Measurements from ENCODE around the gene TMEM207.

TMEM207 gene

GRCh38 chr3:190449801-190450200 lies at the start of gene TMEM207:
TSS of gene TMEM207 (minus strand) at chr3:190449901. CDS start at chr3:190449809, 92 bp downstream.
- Histone ChIP-seq H3K4me1 (ENCODE audit: insufficient read depth, low read length) (peaks cover 4% of the 10 kb centered on the region; the same call in 1 of the 2 replicates), H3K9me3 (ENCODE audit: control insufficient read depth, insufficient read depth, low read length) (no peaks in the 10 kb centered on the region), H3K9ac (ENCODE audit: low read depth, low read length) (no peak within 1 kb of the TSS), H3K36me3 (ENCODE audit: insufficient read depth, low read length) (no peaks in the 10 kb centered on the region)

- Histone ChIP-seq H3K36me3 (ENCODE audit: insufficient read depth, low read length) (no peaks in the 10 kb centered on the region), H3K9ac (ENCODE audit: low read depth, low read length) (no peak overlapping the region), H3K4me1 (ENCODE audit: insufficient read depth, low read length) (no peaks in the 10 kb centered on the region), H3K9me3 (ENCODE audit: control insufficient read depth, insufficient read depth, low read length) (no peaks in the 10 kb centered on the region)
These were observed 49.4 kb upstream of the TMEM207 start for GRCh38 chr3:190499122-190499521.

GRCh38 chr3:190498293-190498692 lies 48.6 kb upstream of the TMEM207 start:
- no peaks in the 10 kb centered on the region for H3K36me3 ChIP-seq (ENCODE audit: insufficient read depth, low read length)
- H3K9ac ChIP-seq (ENCODE audit: low read depth, low read length): no peak overlapping the region
- no peaks in the 10 kb centered on the region for H3K9me3 ChIP-seq (ENCODE audit: control insufficient read depth, insufficient read depth, low read length)
- H3K4me1 ChIP-seq (ENCODE audit: insufficient read depth, low read length): no peaks in the 10 kb centered on the region

- Histone ChIP-seq H3K36me3 (ENCODE audit: insufficient read depth, low read length) (no peaks in the 10 kb centered on the region), H3K9me3 (ENCODE audit: control insufficient read depth, insufficient read depth, low read length) (no peaks in the 10 kb centered on the region), H3K4me1 (ENCODE audit: insufficient read depth, low read length) (no peaks in the 10 kb centered on the region), H3K9ac (ENCODE audit: low read depth, low read length) (no peak overlapping the region)
These were observed 48.1 kb upstream of the TMEM207 start for GRCh38 chr3:190497811-190498210.

GRCh38 chr3:190496859-190497258 lies 47.2 kb upstream of the TMEM207 start:
- no peaks in the 10 kb centered on the region for H3K4me1 ChIP-seq (ENCODE audit: insufficient read depth, low read length)
- no peak overlapping the region for H3K9ac ChIP-seq (ENCODE audit: low read depth, low read length)
- H3K9me3 ChIP-seq (ENCODE audit: control insufficient read depth, insufficient read depth, low read length): no peaks in the 10 kb centered on the region
- no peaks in the 10 kb centered on the region for H3K36me3 ChIP-seq (ENCODE audit: insufficient read depth, low read length)

- Histone ChIP-seq H3K4me1 (ENCODE audit: insufficient read depth, low read length) (no peaks in the 10 kb centered on the region), H3K9ac (ENCODE audit: low read depth, low read length) (no peak overlapping the region), H3K36me3 (ENCODE audit: insufficient read depth, low read length) (no peaks in the 10 kb centered on the region), H3K9me3 (ENCODE audit: control insufficient read depth, insufficient read depth, low read length) (no peaks in the 10 kb centered on the region)
These were observed 46.1 kb upstream of the TMEM207 start for GRCh38 chr3:190495796-190496195.

- H3K4me1 ChIP-seq (ENCODE audit: insufficient read depth, low read length): no peaks in the 10 kb centered on the region
- H3K9ac ChIP-seq (ENCODE audit: low read depth, low read length): no peak overlapping the region
- H3K9me3 ChIP-seq (ENCODE audit: control insufficient read depth, insufficient read depth, low read length): no peaks in the 10 kb centered on the region
- H3K36me3 ChIP-seq (ENCODE audit: insufficient read depth, low read length): no peaks in the 10 kb centered on the region
These were observed 45.7 kb upstream of the TMEM207 start for GRCh38 chr3:190495354-190495753.

GRCh38 chr3:190494907-190495306 lies 45.2 kb upstream of the TMEM207 start:
- Histone ChIP-seq H3K9me3 (ENCODE audit: control insufficient read depth, insufficient read depth, low read length) (no peaks in the 10 kb centered on the region), H3K4me1 (ENCODE audit: insufficient read depth, low read length) (no peaks in the 10 kb centered on the region)

GRCh38 chr3:190492966-190493365 lies 43.3 kb upstream of the TMEM207 start:
- Histone ChIP-seq H3K4me1 (ENCODE audit: insufficient read depth, low read length) (no peaks in the 10 kb centered on the region; the same call in 1 of the 2 replicates), H3K9ac (ENCODE audit: low read depth, low read length) (no peak overlapping the region), H3K9me3 (ENCODE audit: control insufficient read depth, insufficient read depth, low read length) (no peaks in the 10 kb centered on the region), H3K36me3 (ENCODE audit: insufficient read depth, low read length) (no peaks in the 10 kb centered on the region)

More at GRCh38 chr3:190494907-190495306, 45.2 kb upstream of the TMEM207 start:
- no peak overlapping the region for H3K9ac ChIP-seq (ENCODE audit: low read depth, low read length)
- H3K36me3 ChIP-seq (ENCODE audit: insufficient read depth, low read length): no peaks in the 10 kb centered on the region

GRCh38 chr3:190492129-190492528 lies 42.4 kb upstream of the TMEM207 start:
- H3K9ac ChIP-seq (ENCODE audit: low read depth, low read length): no peak overlapping the region
- H3K36me3 ChIP-seq (ENCODE audit: insufficient read depth, low read length): no peaks in the 10 kb centered on the region
- H3K4me1 ChIP-seq (ENCODE audit: insufficient read depth, low read length): no peaks in the 10 kb centered on the region; the same call in 1 of the 2 replicates
- H3K9me3 ChIP-seq (ENCODE audit: control insufficient read depth, insufficient read depth, low read length): no peaks in the 10 kb centered on the region

- Histone ChIP-seq H3K9ac (ENCODE audit: low read depth, low read length) (no peak overlapping the region), H3K9me3 (ENCODE audit: control insufficient read depth, insufficient read depth, low read length) (no peaks in the 10 kb centered on the region), H3K4me1 (ENCODE audit: insufficient read depth, low read length) (peaks cover 3% of the 10 kb centered on the region; the same call in 1 of the 2 replicates), H3K36me3 (ENCODE audit: insufficient read depth, low read length) (no peaks in the 10 kb centered on the region)
These were observed 41.9 kb upstream of the TMEM207 start for GRCh38 chr3:190491533-190492054.

- peaks cover 7% of the 10 kb centered on the region; the same call in 1 of the 2 replicates for H3K4me1 ChIP-seq (ENCODE audit: insufficient read depth, low read length)
- no peak overlapping the region for H3K9ac ChIP-seq (ENCODE audit: low read depth, low read length)
- H3K36me3 ChIP-seq (ENCODE audit: insufficient read depth, low read length): no peaks in the 10 kb centered on the region
- no peaks in the 10 kb centered on the region for H3K9me3 ChIP-seq (ENCODE audit: control insufficient read depth, insufficient read depth, low read length)
These were observed 37.4 kb upstream of the TMEM207 start for GRCh38 chr3:190486908-190487607.

- peaks cover 7% of the 10 kb centered on the region; the same call in 1 of the 2 replicates for H3K4me1 ChIP-seq (ENCODE audit: insufficient read depth, low read length)
- H3K9me3 ChIP-seq (ENCODE audit: control insufficient read depth, insufficient read depth, low read length): no peaks in the 10 kb centered on the region
- H3K36me3 ChIP-seq (ENCODE audit: insufficient read depth, low read length): no peaks in the 10 kb centered on the region
- H3K9ac ChIP-seq (ENCODE audit: low read depth, low read length): no peak overlapping the region
These were observed 36.8 kb upstream of the TMEM207 start for GRCh38 chr3:190486533-190486864.

- no peak overlapping the region for H3K9ac ChIP-seq (ENCODE audit: low read depth, low read length)
- no peaks in the 10 kb centered on the region for H3K9me3 ChIP-seq (ENCODE audit: control insufficient read depth, insufficient read depth, low read length)
- no peaks in the 10 kb centered on the region for H3K36me3 ChIP-seq (ENCODE audit: insufficient read depth, low read length)
- H3K4me1 ChIP-seq (ENCODE audit: insufficient read depth, low read length): peaks cover 7% of the 10 kb centered on the region; the same call in 1 of the 2 replicates
These were observed 36.3 kb upstream of the TMEM207 start for GRCh38 chr3:190485830-190486532.

GRCh38 chr3:190481779-190482178 lies 32.1 kb upstream of the TMEM207 start:
- Histone ChIP-seq H3K4me1 (ENCODE audit: insufficient read depth, low read length) (peaks cover 5% of the 10 kb centered on the region; the same call in 1 of the 2 replicates), H3K9ac (ENCODE audit: low read depth, low read length) (no peak overlapping the region), H3K36me3 (ENCODE audit: insufficient read depth, low read length) (no peaks in the 10 kb centered on the region), H3K9me3 (ENCODE audit: control insufficient read depth, insufficient read depth, low read length) (no peaks in the 10 kb centered on the region)

Data from ES-I3 (cell line).